GM19395 (cell line): ENCODE measurements around the gene PPP2R5C.
"Not testable (repeated sequence)": the region's sequence is repeated elsewhere in the genome, so short reads cannot be mapped to it uniquely, and the experiment has no call there.

ENCODE experiments used
- ATAC-seq: cut with Tn5 transposase; IDR thresholded peaks from one replicate; pipeline ENCODE4 v1.9.1; 2021; ENCODE audit warnings: mild to moderate bottlenecking, moderate library complexity; ENCODE audit not compliant: unreplicated experiment

PPP2R5C gene

GRCh38 chr14:101780390-101780789, 18.9 kb downstream of the PPP2R5C start:
- no peak for ATAC-seq

DNA sequence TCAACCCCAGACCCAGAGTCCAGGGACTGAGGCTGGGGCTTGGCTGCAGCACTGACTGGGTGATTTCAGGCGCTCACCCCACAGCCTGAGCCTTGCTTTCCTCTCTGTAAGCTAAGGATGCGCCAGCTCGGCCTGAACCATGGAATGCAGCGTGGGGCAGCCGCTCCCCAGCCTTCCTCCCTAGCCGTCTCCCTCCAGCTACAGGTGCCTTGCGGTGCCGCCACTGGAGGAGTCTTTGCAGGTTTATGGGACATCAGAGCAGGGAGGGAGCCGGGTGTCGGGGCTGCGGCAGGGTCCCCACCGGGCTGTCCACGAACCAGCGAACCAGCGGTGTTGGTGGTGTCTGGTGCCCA, 19.4 kb downstream of the PPP2R5C start:
- no peak for ATAC-seq

DNA sequence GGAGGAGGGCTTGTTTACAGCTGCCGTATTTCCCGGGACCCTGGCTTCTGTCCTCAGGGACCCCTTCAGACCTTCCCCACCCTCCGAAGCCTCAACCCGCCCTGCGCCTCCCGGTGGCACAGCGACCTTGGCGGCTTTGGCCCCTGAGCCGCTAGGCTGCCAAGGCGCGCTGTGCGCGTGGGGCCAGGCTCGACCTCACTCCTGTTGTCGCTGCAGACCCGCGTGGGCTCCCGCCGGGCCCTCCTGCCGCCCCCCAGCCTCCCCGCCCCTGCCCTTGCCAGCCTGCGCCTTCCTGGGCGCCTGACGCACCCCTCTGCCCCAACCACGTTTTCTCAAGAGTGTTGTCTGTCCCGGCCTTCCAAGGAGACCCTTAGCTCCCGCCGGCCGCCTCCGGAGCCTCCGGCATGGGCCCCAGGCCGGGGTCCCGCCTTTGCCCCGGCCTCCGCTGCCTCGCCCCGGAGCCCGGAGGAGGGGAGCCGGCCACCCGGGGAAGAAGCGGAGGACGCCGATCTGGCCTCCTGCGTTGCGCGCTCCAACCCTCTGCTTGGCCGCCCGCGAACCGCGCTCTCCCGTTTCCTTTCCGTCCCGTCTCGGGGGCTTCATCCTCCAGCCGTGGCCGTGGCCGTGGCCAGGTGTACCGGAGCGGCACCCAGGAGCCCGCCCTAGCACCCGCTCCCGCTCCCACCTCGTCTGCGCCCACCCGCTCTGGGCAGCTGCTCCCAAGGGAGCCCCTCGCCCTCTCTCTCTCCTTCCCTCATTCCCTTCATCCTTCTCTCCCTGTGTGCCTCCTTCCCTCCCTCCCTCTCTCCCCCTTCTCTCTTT, 19.9 kb downstream of the PPP2R5C start:
- ATAC-seq = no peak

- ATAC-seq = no peak
These were observed 21.9 kb downstream of the PPP2R5C start for GRCh38 chr14:101783260-101784016.

GRCh38 chr14:101784631-101785030, 23.1 kb downstream of the PPP2R5C start:
- no peak for ATAC-seq

DNA sequence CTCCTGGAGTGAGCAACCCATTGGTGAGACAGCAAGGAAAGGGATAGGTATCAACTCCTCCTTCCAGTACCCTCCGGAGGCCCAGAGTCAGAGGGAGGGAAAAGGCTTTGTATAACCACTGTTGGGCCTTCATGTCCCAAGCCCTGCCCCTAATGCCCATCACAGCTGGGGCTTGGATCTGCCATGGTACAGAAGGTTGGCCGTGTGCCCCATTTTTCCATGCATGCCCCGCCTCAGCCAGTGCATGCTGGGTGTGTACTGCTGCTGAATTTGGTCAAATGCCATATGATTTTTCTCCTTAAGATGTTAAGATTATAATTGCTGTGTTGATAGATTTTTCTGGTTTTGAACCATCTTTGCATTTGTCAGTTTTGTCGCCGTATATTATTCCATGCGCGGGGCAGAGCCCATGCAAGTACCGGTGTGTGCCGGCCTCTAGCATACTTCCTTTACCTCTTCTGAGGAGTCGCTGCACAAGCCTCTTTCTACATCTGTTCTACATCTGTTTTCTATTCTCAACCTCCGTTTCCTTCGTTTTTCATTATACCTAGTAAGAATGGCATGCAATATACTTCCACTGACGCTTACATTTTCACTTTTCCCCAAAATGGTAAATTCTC, 26.6 kb downstream of the PPP2R5C start:
- ATAC-seq = no peak

DNA sequence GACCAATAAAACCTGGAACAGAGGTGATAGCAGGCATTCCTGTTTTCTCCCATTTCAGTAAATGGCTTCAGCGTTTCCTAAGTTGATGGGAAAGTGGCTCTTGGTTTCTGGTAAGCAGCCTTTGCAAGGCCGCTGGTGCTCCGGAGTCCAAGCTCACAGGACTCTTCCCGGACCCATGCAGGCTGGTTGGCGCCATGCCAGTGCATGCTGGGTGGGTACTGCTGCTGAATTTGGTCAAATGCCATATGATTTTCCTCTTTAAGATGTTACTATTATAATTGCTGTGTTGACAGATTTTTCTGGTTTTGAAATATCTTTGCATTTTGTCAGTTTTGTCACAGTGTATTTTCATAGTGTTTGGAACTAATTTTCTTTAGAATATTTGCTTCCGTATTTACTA, 27.7 kb downstream of the PPP2R5C start:
- no peak for ATAC-seq

- no peak for ATAC-seq
These were observed 28.7 kb downstream of the PPP2R5C start for GRCh38 chr14:101790232-101790631.

- no peak for ATAC-seq
These were observed 30.5 kb downstream of the PPP2R5C start for GRCh38 chr14:101791919-101792572.

- ATAC-seq = no peak
These were observed 34.5 kb downstream of the PPP2R5C start for GRCh38 chr14:101796016-101796415.

- ATAC-seq = no peak
These were observed 35.0 kb downstream of the PPP2R5C start for GRCh38 chr14:101796479-101796878.

GRCh38 chr14:101797856-101798255, 36.3 kb downstream of the PPP2R5C start:
- no peak for ATAC-seq

GRCh38 chr14:101804373-101804772, 42.9 kb downstream of the PPP2R5C start:
- ATAC-seq = not testable (repeated sequence)

- ATAC-seq = not testable (repeated sequence)
These were observed 44.7 kb downstream of the PPP2R5C start for GRCh38 chr14:101806252-101806651.

DNA sequence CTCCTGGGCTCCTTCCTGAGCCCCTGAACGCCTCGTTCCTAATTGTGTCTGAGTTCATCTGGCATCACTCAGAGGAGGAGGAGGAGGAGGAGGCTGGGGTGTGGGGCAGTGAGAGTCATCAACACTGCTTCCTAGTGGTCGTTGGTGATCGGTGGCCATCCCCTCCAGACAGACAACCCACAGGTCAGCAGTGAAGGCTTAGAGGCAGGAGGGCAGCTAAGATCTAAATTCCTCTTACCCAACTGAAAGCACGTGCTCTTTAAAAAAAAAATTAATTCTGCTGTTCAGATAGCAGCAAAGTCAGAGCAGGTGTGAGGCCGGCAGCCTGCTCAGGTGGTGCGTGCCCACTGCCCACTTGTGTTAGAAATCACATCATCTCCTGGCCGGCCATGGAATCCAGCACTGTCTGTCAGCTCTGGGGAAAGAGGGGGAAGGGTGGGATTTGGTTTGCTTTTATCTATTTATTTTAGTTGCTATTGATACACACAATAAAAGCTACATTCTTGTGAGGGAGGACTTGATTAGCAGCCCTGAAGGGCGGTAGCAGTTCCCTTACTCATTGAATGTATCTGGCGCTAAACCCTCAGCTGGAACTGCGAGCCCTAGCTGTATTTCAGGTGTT, 46.6 kb downstream of the PPP2R5C start:
- ATAC-seq = no peak

- ATAC-seq = peak; percentile 4
These were observed 47.6 kb downstream of the PPP2R5C start for GRCh38 chr14:101808894-101809670.

DNA sequence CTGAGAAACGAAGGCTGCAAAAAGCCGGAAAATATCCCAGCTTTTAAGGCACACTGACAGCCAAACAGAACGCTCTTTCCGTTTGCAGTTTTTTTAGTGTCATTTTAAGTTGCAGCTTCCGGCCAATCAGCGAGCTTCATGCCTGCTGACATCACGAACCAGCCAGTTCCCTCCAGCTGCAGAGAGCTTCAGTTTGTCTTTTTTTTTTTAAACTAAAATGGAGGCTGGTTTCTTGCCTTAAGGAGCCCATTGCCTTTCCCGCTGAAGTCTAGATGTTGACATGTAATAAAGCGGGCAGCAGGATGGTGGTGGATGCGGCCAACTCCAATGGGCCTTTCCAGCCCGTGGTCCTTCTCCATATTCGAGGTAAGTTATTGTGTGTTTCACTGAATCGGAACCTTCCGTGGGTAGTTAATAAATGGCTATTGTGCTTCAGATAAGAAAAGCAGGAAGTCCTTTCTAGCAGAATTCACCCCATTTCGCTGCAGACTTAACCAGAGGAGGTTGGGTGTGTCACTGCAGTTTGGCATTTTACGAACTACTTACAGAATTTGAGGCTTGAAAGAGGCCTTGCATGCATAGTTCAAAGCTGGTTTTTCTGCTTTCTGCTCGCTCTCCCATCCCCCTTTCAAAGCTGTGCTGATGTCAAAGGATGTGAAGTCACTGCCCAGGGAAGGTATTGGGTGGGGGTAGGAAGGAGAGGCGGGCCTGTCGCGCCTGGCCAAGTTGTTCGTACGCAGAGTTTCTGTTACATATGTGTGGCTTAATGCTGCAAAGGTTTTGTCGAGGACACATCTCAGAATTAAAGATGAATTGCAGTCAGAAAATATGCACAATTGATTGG, 48.4 kb downstream of the PPP2R5C start:
- peak; percentile 85 for ATAC-seq

DNA sequence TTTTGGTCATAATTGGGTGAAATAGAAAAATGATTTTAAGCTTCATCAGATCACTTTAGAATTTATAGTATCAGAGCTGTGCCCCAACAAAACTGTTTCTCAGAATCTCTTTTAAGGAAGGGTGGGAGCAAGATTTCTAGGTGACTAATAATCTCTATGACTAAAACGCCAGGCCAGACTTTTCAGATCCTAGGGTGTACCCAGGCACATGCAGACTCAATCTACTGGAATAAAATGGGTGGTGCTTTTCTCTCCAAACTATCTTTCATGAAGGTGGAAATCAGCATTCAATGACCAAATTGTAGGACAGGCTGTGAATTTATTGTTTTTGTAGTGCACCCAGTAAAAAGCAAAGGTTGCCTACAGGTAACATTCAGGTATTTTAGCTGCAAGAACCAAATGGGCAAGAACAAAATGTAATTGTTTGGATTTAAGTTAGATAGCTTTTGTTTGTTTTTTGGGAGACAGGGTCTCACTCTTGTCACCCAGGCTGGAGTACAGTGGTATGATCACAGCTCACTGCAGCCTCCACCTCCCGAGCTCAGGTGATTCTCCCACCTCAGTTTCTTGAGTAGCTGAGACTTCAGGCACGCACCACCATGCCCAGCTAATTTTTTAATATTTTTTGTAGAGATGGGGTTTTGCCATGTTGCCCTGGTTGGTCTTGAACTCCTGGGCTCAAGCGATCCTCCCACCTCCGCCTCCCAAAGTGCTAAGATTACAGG, 49.5 kb downstream of the PPP2R5C start:
- ATAC-seq = no peak

- no peak for ATAC-seq
These were observed 50.6 kb downstream of the PPP2R5C start for GRCh38 chr14:101812071-101812470.
